SK-N-MC (cell line): ENCODE data around the gene HCAR1.

Source experiments
- EZH2 ChIP-seq: fragments of 200-600 bp; sonication (generic); IDR thresholded peaks from one replicate; pipeline ENCODE4 v1.6.1; 2017; ENCODE audit warnings: antibody characterized with exemption
- POLR2AphosphoS5 ChIP-seq: IDR thresholded peaks from 2 replicates; pipeline ENCODE4 v1.6.1; 2012; ENCODE audit warnings: mild to moderate bottlenecking, low read depth, low read length, borderline replicate concordance

DNA sequence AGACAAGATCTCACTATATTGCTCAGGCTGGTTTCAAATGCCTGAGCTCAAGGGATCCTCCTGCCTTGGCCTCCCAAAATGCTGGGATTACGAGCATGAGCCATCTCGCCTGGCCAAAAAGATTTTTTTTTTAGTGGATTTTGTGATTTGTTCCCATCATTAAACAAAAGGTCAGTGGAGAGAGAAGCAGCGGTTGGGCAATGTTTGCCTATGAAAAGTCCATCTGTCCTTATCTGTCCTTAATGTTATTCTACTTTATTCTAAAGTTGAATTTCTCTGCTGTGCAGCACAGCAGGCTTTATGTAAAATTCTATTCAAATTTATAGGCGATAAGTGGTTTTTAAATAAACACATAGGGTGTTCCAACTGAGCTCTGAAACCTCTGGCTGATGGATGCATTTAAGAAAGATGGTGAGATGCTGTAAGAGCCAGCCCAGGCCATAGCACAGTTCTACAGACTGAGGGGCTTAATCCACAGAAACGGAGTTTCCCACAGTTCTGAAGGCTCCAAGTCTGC is 46.3 kb downstream of the HCAR1 start:
- TF ChIP-seq EZH2: no peak
- no peak for TF ChIP-seq POLR2AphosphoS5
